GM18507 (cell line): ENCODE measurements around the gene DGKB.
"Not testable (repeated sequence)": the region's sequence is repeated elsewhere in the genome, so short reads cannot be mapped to it uniquely, and the experiment has no call there.

Experiments
- DNase-seq: peaks from one replicate; pipeline ENCODE4 v3.0.0; 2011; ENCODE audit warnings: low read depth; ENCODE audit not compliant: insufficient read length; ENCODE audit errors: extremely low spot score
- FAIRE-seq: peaks from 2 replicates; lab custom pipeline; 2011; peaks lifted over from hg19 to GRCh38; lab: Jason Lieb, UNC

The DGKB gene

DNA sequence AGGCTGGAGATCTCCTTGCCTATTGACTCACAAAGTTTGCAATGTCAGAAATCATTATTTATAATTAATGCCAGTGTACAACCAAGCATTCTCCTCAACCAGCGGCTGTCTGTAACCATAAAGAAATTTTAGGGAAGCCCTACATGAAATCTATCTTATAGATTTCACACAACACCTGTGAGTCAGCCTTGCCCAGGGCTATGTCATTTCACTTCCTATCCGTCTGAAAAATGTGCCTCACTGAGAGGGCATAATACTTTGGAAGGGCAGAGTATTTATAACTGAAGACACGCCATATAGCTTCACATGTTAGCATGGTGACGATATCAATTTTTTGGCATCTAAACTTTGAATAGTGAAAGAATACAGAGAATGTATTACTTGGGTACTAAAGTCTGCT is 616.5 kb downstream of the DGKB start:
- DNase-seq: no peak
- FAIRE-seq: no peak

DNA sequence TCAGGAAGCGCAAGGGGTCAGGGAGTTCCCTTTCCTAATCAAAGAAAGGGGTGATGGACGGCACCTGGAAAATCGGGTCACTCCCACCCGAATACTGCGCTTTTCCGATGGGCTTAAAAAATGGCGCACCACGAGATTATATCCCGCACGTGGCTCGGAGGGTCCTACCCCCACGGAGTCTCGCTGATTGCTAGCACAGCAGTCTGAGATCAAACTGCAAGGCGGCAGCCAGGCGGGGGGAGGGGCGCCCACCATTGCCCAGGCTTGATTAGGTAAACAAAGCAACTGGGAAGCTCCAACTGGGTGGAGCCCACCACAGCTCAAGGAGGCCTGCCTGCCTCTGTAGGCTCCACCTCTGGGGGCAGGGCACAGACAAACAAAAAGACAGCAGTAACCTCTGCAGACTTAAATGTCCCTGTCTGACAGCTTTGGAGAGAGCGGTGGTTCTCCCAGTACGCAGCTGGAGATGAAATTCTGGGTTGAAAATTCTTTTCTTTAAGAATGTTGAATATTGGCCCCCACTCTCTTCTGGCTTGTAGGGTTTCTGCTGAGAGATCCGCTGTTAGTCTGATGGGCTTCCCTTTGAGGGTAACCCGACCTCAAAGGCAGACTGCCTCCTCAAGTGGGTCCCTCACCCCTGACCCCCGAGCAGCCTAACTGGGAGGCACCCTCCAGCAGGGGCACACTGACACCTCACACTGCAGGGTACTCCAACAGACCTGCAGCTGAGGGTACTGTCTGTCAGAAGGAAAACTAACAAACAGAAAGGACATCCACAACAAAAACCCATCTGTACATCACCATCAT is 623.3 kb downstream of the DGKB start:
- not testable (repeated sequence) for DNase-seq, FAIRE-seq

DNA sequence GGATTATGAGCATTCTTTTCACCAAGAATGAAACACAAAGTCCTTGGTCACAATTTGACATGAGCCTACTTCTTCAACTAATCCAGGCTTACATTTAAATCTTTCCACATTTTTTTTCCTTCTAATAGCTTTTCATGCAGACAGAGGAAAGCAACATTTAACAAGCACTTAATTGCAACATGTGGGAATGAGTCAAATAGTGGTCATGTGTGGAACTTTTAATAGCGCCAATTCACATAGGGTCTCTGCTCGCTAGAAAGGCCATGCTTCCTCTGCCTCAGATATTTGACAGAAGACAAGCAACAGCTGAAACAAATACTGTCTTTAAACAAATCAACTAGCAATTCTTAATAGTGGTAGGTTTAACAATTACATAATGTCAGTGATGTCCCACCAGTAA is 627.2 kb downstream of the DGKB start:
- DNase-seq (no peak), FAIRE-seq (no peak)

DNA sequence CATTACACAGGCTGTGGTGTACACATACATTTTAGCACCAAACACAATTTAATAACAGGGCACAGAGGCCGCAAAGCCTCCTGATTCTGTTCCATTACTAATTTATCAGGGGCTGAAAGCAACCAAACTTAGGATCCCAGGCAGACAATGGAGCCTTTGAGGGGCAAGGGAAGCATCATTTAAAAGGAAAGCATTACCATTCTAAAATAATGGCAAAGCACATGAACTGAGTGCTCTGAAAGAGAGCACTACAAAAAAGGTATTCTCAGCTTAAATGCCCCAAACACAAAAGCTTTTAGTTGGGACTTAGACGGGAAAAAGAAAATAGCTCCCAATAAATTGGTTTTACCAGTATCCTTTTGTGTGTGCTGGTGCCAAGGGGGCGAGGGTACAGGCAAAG is 631.1 kb downstream of the DGKB start:
- FAIRE-seq (no peak), DNase-seq (no peak)

DNA sequence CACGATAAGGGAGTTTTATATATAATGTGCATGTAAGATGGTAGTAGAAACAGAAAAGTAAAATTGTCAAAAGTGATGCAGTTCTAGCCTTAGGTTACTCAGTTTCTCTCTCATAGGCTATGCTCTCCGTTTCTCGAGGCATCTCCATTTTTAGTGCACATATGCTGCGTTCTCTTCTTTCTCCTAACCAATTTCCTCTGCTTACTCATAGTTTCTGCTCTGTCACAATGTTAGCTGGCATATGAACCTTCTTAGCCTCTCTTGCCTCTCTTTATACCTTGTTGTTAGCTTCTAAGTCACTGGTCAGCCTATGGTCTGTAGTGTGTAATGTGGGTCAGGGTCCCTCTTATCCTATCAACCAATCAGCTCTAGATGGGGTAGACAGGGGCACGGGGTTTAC is 632.5 kb downstream of the DGKB start:
- FAIRE-seq: no peak
- no peak for DNase-seq

DNA sequence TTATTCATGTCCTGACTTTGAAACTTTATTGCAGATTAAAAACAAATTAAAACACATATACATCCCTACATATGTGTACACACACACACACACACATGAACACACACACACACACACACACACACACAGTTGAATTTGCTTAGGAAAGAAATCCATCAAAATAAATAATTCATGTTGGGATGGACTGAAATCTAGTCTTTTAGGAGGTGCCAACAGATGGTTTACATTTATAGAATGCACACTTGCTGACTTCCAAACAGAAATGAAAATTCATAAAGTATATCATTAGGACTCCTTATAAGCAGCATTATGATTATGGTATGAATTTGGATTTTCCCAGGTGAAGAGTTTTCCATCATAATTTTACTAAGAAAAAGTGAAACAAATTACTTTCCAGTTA is 642.5 kb downstream of the DGKB start:
- DNase-seq (no peak), FAIRE-seq (no peak)

DNA sequence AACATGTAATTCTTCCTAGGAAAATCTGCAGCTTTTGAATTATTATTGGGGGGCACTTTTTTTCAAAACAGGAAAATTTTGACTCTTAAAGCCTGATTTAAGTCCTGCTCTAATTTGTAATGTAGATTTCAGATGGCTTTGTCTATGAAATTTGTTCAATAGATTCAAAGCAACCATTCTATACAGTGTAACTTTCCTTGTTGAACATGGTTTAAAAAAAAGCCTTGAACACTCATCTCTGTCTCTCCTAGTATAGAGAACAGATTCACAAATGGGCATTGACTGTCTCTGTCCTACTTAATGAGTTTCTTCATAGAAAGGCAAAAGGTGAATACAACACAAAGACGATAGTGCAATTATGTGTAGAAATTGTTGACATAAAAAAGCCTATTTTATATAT is 643.7 kb downstream of the DGKB start:
- FAIRE-seq: no peak

DNA sequence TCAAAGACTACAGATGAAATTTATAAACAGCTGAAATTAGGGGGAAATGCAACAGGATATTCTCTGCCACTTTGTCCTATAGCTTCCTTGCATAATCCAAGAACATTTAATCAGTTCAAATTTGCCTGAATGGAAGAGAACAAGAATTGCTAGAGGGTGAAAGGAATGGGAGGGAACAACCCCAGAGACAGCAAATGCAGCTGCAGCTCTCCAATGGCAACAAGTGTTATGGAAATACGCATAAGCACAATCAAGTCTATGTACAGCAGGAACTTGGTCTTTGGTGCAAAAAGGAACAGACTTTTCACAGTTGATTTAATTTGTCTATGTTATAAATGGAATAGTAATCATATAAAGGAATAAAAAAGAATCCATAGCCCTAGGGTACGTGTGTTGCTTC is 644.1 kb downstream of the DGKB start:
- no peak for DNase-seq
- FAIRE-seq: no peak

More for the DNA sequence above, 643.7 kb downstream of the DGKB start:
- no peak for DNase-seq

DNA sequence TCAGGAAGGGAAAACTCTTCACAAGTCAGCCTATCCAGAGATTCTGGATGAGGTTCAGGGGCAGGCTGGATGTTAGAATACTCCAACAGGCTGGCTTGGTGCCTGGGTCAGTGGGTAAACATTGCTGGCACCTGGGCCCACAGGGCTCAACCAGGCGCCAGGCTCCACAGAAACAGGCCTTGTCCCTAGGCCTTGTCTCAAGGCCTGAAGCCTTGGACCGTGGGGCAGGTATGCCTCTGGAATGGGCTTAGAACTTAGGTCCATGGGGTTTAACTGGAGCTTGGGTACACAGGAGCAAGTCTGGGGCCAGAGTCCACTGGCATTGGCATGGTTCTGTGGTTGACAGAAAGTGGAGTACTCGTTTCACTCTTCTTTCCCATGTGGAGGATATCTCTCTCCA is 650.1 kb downstream of the DGKB start:
- FAIRE-seq (no peak), DNase-seq (no peak)

DNA sequence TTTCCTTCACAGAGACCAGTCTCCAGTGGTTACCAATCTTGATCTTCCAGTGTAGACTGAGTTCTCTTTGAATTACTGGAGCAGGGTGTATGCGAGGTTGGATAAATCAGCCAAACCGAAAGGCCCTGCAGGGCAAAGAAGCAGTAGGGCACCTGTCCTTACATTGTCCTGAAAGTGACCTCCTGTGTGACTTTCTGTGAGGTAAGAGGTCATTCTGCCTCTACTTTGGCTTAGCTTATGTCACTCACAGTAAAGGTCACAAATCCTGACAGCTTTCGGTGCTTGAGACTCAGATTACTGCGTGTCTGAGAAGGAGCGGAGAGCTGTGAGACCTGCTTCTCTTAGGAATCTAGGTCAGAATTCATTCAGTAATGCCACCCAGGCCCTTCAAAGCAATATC is 660.4 kb downstream of the DGKB start:
- DNase-seq (no peak), FAIRE-seq (no peak)

DNA sequence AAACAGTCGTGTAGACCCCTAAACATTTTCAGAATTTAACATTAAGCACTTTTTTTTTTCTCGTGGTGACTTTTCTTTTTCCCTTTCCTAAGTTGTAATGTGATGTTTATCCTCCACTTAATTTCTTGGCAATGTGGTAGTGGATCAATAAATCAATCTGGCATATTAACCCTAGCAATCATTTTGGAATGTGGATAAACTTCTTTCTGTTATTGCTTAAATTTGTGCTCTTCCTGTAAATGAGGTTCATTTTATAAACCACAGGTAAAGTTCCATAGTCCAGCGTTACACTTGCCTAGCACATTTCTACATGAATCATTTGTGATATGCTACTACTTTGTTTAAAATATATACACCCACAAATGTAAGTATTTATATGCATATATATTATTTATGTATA is 665.7 kb downstream of the DGKB start:
- FAIRE-seq (no peak), DNase-seq (no peak)

DNA sequence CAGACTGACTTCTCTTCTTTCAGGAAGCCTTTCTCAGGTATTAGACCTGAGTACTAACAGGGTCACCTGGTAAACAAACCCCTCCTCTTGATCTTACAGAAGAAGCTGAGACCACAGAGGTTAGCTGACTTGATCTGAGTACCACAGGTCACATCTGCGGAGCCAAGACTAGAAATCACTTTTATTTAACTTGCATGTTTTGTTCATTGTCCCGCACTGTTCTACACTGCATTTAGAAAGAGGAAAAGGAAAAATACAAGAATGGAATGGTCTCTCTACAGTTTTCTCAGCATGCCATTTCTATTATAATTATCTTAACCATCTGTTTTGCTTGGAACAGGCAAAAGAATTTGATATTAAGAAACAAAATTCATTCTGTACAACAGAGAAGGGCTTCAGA is 667.5 kb downstream of the DGKB start:
- FAIRE-seq: no peak
- no peak for DNase-seq

DNA sequence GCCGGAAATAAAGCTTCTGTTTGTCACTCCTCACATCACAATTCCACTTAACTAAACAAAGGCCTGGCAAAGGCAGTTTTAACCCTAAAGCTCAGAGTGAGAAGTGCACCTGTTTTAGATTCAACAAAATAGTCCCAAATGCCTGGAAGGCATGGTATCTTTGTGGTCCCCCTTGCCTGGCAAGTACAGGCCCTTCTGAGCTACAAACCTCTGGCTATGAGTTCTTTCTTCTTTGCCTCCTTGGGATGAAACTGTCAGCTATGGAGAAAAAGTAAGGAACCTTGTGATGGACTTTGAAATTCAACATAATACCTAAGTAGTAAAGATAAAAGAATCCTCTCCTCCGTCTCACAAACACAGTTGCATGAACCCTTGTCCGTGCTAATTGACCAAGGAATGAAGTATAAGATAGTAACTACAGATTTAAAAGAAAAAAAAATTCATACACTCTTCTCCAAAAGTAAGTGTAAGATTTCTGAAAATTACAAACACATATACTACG is 668.6 kb downstream of the DGKB start:
- FAIRE-seq: no peak

DNA sequence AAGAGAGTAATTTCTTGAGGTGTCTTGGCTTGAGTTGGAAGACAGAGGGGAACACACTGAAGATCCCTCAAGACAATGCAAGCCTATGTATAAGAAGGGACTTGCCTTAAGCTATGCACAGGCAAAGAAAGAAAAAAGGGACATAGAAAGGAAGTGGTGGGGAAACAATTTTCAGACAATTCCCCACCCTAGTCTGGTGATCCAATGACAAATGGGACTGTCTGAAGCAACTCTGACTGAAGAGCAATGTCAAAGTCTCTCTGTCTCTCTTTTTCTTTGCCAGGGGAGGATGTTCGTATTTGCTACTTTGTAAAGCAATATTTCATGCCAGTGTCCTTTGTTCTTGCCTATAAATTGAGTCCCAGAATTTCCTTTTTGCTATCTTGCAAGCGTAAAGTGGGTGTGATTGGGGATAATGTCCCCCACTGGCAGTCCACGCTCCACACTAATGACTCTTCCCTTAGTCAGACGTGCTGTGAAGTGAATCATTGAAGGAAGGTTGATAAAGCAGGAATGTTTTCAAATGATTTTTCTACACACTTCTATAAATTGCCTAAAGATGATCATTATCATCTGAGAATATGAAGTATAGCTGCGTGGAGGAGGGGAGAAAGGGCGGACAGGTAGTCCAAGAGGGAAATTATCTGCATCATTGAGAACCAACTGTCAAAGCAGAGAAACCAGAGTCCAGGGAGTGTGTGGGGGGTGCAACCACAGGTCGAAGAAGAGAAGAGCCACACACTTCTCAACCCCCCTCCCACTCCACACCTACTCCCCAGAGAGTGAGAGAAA is 669.3 kb downstream of the DGKB start:
- DNase-seq (no peak), FAIRE-seq (no peak)

More for the DNA sequence above, 668.6 kb downstream of the DGKB start:
- DNase-seq: no peak

DNA sequence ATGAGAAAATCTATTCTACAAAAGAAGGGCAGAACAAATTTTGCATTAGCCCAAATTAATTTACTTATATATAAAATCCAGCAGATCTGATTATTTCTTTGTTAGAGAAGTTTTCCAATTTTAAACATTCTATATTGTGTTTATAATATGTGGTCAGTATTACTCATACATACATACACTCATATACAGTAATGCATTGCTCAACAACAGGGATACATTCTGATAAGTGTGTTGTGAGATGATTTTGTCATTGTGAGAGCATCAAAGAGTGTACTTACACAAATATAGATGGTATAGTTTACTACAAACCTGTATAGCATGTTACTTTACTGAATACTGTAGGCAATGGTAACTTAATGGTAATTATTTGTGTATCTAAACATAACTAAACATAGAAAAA is 673.5 kb downstream of the DGKB start:
- DNase-seq (no peak), FAIRE-seq (no peak)

DNA sequence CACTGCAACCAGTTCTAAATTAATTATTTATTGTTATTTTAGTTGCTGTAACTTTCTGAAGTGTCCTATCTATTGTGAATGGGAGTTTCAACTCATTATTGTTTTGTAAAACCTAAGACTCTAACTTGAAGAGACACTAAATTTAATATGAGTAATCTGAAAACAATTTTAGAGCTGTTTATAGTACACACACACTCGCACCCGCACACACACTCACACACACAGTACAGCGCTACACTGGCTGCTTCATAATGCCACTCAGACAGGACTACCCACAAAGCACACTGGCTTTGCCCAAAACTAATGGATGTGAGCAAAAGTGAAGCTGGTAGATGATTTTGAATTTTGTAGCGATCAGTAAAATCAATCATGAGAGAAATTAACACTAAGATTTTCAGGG is 674.2 kb downstream of the DGKB start:
- no peak for FAIRE-seq
- DNase-seq: no peak

DNA sequence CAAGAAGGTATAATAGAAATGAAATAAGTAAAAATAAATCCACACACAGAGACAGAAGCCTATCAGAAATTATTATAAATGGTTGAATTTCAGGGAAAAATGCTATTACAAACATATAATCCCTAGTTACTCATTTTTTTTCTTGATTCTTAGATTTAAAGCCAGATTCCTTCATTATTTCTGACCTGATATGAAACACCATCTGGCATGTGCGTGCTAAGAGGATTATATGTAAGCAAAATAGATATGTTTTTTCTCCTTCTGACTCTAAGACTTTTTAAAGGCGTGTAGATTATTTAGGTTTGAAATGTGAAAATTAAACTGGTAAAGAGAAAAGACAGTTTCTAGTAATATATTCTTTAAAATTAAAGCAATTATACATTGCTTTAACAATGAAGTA is 676.4 kb downstream of the DGKB start:
- no peak for FAIRE-seq
- no peak for DNase-seq

DNA sequence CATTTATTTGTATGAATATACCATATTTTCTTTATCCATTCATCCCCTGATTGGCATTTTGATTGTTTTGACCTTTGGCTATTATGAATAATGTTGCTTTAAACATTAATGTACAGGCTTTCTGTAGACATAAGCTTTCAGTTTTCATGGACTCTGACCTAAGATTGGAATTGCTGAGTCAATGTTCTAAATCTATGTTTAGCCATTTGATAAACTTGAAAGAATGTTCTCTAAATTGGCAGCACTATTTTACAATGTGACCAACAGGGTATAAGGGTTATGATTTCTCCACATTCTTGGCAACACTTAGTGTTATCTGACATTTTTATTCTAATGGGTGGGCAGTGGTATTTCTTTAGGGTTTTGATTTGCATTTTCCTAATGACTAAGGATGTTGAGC is 683.4 kb downstream of the DGKB start:
- no peak for FAIRE-seq

DNA sequence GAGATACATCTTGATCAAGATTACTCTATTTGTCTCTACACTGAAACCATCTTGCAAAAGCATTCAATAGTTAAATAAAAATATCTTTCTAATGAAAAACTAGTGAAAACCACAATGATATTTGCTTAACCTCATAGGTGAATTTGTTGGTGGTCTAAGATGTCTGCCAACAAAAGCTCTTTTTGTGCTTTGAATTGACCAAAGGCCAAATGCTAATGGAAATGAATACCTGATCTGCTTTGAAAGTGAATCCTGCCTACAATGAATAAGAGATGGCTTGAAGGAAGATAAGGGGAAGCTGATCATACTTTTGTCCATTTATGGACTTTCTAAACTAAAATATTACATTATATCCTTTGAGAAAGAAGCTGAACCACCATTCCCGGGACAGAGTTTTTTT is 684.2 kb downstream of the DGKB start:
- no peak for FAIRE-seq
- no peak for DNase-seq

More for the DNA sequence above, 683.4 kb downstream of the DGKB start:
- no peak for DNase-seq

DNA sequence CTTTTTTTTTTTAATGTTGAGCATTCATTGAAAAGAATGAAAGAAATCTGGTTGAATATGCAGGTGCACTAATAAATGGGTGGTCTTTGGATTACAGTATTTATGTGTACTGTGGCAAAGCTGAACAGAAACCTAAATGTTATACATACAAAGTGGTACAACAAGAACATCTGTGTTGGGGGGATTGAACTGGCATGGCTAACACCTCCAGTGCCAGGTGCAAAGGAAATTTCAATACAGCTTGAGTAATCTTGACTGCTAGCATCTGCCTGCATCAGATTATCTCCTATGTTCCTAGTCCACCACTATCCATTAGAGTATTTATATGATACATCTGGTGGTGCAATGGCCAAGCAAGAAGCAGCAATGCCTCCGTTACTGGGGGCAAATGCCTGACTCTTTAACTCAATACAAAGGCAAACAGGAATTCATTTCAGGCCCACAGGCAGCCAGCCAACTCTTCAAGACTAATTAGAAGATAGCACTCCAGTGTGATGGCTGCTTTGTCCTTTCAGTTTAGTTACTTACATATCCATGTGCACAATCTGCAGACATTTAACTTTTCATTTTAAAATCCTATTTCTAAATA is 692.6 kb downstream of the DGKB start:
- FAIRE-seq (no peak), DNase-seq (no peak)
